ENCODE measurements around the gene TSEN54. TPM values are rescaled to one million over a fixed set of nuclear protein-coding genes. Genes with fewer than 3 reads are reported as not detected.

TSEN54 gene
- total RNA-seq, 2 experiments from 2014 or later, result 38.8 to 45.4 TPM

DNA sequence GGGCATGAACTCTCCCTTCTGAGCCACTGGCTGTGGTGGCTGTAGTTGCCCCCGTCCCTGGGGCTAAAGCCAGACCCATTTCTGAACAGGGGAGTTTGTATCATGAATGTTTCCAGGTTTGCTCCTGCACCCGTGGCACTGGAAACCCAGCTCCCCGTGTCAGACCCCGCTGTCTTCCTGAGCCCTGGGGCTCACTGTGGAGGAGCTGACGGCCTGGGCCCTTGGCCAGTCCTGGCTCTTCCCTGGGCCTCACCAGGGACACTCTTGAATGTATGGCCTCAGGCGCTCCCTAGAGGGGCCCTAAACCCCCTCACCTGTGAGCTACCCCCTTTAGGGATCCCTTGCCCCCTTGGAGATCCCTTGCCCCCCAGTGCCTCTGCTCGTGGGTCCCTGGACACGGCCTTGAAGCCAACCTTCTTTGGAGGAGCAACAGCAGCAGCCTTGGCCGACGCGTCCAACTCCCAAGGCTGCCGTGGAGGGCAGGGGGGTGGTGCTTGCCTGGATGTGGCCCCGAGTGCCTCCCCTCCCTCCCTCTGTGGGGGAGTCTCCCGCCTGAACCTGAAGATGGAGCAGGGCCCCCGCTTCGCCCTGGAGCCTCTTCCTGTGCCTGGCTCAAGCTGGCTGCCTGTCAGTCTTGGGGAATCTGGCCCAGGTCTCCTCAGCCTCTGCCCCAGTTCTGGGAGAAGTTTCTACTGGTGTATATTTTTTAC, 16.9 kb upstream of the TSEN54 start:
- DNase-seq (no peak), ATAC-seq (no peak)
- Mint-ChIP-seq H3K27me3 (no peaks in the 10 kb centered on the region), H3K27ac (no peak overlapping the region), H3K4me3 (no peak overlapping the region), H3K9me3 (no peaks in the 10 kb centered on the region), H3K4me1 (ENCODE audit: low read depth) (peaks cover 5% of the 10 kb centered on the region), H3K36me3 (ENCODE audit: low read depth) (peaks cover 4% of the 10 kb centered on the region)
- TF ChIP-seq, protein P1, sequence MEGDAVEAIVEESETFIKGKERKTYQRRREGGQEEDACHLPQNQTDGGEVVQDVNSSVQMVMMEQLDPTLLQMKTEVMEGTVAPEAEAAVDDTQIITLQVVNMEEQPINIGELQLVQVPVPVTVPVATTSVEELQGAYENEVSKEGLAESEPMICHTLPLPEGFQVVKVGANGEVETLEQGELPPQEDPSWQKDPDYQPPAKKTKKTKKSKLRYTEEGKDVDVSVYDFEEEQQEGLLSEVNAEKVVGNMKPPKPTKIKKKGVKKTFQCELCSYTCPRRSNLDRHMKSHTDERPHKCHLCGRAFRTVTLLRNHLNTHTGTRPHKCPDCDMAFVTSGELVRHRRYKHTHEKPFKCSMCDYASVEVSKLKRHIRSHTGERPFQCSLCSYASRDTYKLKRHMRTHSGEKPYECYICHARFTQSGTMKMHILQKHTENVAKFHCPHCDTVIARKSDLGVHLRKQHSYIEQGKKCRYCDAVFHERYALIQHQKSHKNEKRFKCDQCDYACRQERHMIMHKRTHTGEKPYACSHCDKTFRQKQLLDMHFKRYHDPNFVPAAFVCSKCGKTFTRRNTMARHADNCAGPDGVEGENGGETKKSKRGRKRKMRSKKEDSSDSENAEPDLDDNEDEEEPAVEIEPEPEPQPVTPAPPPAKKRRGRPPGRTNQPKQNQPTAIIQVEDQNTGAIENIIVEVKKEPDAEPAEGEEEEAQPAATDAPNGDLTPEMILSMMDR (IDR thresholded peaks at IDR 0.05), result no peak
- intact Hi-C loops (cut with micrococcal nuclease), result no loop called here
- ChIA-PET CTCF (interaction anchor here (0.9 kb wide), 1 partner anchor 89 kb away, joined by 3 read pairs; no protein-coding TSS in a partner anchor), POLR2A (interaction anchor here (1.2 kb wide), 1 partner anchor 43 kb away, joined by 4 read pairs; the partner anchor contains the start of gene TMEM94)

- ChIA-PET CTCF (no interaction called here), POLR2A (interaction anchor here (0.7 kb wide), 1 partner anchor 9 kb away, joined by 3 read pairs; no protein-coding TSS in a partner anchor)
- Mint-ChIP-seq H3K4me3 (no peak overlapping the region), H3K9me3 (no peaks in the 10 kb centered on the region), H3K4me1 (ENCODE audit: low read depth) (peaks cover 5% of the 10 kb centered on the region), H3K36me3 (ENCODE audit: low read depth) (peaks cover 4% of the 10 kb centered on the region), H3K27me3 (no peaks in the 10 kb centered on the region), H3K27ac (no peak overlapping the region)
- no peak for DNase-seq
- TF ChIP-seq, protein P1 (IDR thresholded peaks at IDR 0.05), result no peak
- no peak for ATAC-seq
- intact Hi-C loops (cut with micrococcal nuclease), result no loop called here
These were observed 15.7 kb upstream of the TSEN54 start for GRCh38 chr17:75500419-75501216.

DNA sequence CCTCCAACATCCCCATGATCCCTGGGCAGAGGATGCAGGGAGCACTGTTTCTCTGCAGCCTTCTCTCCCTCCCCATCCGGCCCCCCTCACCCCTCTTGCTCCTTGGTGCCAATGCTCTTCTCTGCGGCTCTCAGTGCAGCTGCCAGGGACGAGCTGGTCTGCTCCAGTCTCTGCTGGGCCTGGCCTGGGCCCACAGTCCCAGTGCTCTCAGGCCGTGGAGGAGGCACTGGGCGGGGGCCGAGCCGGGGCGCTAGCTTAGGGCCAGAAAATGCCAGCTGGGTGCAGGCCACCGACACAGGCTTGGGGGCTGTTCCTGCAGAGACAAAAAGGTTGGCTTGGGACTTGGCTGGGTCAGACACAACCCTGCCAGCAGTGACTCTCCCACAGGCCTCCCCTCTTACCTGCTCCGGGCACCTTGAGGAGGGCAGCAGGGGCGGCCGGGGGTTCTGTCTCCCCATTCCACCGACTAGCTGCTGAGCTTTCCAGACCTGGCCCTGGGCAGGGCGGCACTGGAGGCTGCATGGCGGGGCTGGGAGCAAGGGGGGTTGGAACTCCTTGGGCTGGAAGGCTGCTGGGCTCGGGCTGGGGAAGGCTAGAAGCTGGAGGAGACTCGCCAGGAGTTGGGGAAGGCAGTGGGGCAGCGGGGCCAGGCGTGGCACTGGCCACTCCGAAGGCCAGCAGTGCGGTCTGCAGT, 14.8 kb upstream of the TSEN54 start:
- Mint-ChIP-seq H3K27ac (no peak overlapping the region), H3K4me1 (ENCODE audit: low read depth) (peaks cover 5% of the 10 kb centered on the region), H3K4me3 (no peak overlapping the region), H3K36me3 (ENCODE audit: low read depth) (peaks cover 4% of the 10 kb centered on the region), H3K9me3 (no peaks in the 10 kb centered on the region), H3K27me3 (no peaks in the 10 kb centered on the region)
- CTCF ChIA-PET, result no interaction called here
- TF ChIP-seq, protein P1 (IDR thresholded peaks at IDR 0.05), result no peak
- POLR2A ChIA-PET, result no interaction called here
- no peak for ATAC-seq
- no peak for DNase-seq
- intact Hi-C loops (cut with micrococcal nuclease), result no loop called here

DNA sequence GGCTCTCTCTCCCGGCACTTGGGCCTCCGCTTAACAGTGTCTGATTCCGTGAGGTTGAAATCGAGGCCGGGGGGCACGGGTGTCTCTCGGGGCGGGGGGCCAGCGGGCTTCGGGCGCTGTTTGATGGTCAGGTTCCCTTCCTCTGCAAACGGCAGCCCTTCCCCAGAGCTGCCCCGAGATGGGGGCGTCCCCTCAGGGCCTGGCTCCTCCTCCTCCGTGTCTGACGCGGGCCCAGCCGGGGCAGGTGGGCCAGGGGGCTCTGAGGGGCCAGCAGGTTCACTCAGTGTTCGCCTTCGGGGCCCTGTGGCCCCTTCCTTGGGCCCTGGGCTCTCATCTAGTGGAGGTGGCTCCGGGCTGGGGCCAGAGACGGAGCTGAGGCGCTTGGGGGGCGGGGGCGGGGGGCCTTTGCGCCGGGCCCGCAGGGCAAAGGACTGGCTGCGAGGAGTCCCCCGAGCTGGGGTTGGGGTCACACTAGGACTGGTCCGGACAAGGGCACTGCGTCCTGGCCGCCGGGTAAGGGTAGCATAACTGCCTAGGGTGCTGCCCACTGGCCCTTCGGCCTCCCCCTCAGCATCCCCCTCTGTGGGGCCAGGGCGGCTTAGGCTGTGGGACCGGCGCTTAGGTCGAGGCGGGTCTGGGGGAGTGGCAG, 14.1 kb upstream of the TSEN54 start:
- H3K4me3 Mint-ChIP-seq, result no peak overlapping the region
- H3K27ac Mint-ChIP-seq, result no peak overlapping the region
- DNase-seq, result no peak
- H3K36me3 Mint-ChIP-seq (ENCODE audit: low read depth), result peaks cover 4% of the 10 kb centered on the region
- H3K27me3 Mint-ChIP-seq, result no peaks in the 10 kb centered on the region
- TF ChIP-seq, protein P1 (IDR thresholded peaks at IDR 0.05), result no peak
- POLR2A ChIA-PET, result no interaction called here
- no peak for ATAC-seq
- CTCF ChIA-PET, result interaction anchor here (0.9 kb wide), 1 partner anchor 75 kb away, joined by 4 read pairs; no protein-coding TSS in a partner anchor
- H3K9me3 Mint-ChIP-seq, result no peaks in the 10 kb centered on the region
- H3K4me1 Mint-ChIP-seq (ENCODE audit: low read depth), result peaks cover 5% of the 10 kb centered on the region
- intact Hi-C loops (cut with micrococcal nuclease), result no loop called here
